ENCODE measurements around the gene RGS16.

DNA sequence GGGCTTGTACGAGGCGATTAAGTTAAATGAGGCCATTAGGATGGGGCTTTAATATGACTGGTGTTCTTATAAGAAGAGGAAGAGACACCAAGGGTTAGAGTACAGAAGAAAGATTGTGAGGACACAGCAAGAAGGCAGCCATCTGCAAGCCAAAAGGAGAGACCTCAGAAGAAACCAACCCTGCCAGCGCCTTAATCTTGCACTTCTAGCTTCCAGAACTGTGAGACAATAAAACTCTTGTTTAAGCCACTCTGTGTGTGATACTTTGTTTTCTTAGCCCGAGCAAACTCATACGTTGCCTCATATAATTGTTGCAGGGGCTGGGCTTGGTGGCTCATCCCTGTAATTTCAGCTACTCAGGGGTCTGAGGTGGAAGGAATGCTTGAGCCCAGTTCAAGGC lies 33.6 kb upstream of the RGS16 start:
- TF ChIP-seq, protein P1, sequence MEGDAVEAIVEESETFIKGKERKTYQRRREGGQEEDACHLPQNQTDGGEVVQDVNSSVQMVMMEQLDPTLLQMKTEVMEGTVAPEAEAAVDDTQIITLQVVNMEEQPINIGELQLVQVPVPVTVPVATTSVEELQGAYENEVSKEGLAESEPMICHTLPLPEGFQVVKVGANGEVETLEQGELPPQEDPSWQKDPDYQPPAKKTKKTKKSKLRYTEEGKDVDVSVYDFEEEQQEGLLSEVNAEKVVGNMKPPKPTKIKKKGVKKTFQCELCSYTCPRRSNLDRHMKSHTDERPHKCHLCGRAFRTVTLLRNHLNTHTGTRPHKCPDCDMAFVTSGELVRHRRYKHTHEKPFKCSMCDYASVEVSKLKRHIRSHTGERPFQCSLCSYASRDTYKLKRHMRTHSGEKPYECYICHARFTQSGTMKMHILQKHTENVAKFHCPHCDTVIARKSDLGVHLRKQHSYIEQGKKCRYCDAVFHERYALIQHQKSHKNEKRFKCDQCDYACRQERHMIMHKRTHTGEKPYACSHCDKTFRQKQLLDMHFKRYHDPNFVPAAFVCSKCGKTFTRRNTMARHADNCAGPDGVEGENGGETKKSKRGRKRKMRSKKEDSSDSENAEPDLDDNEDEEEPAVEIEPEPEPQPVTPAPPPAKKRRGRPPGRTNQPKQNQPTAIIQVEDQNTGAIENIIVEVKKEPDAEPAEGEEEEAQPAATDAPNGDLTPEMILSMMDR (IDR thresholded peaks at IDR 0.05), result no peak
- TF ChIP-seq POLR2A (IDR thresholded peaks at IDR 0.05) (no peak), EP300 (IDR thresholded peaks at IDR 0.05) (no peak), POLR2AphosphoS5 (IDR thresholded peaks at IDR 0.05) (no peak)

Data from stomach (tissue), 4 donors.